Fibroblast of the conjunctiva (primary cell): Measurements from ENCODE around the gene FAM20C.

Experiments
- DNase-seq: peaks from one replicate; pipeline ENCODE4 v3.0.0-alpha.2; 2010; ENCODE audit warnings: low read depth

The FAM20C gene

GRCh38 chr7:159370-160270 is 32.8 kb upstream of the FAM20C start:
- DNase-seq = no peak

- no peak for DNase-seq
Observed at GRCh38 chr7:160958-161725, 31.2 kb upstream of the FAM20C start.

- DNase-seq = no peak
Observed at GRCh38 chr7:162632-163297, 29.6 kb upstream of the FAM20C start.

- DNase-seq = no peak
Observed at GRCh38 chr7:163298-163695, 29.1 kb upstream of the FAM20C start.

- no peak for DNase-seq
Observed at GRCh38 chr7:163971-164881, 28.1 kb upstream of the FAM20C start.

- no peak for DNase-seq
Observed at GRCh38 chr7:164882-165660, 27.3 kb upstream of the FAM20C start.

- no peak for DNase-seq
Observed at GRCh38 chr7:165661-166337, 26.6 kb upstream of the FAM20C start.

GRCh38 chr7:166338-167060 is 25.9 kb upstream of the FAM20C start:
- no peak for DNase-seq

- DNase-seq = no peak
Observed at GRCh38 chr7:167090-167855, 25.1 kb upstream of the FAM20C start.

GRCh38 chr7:167976-168791 is 24.2 kb upstream of the FAM20C start:
- no peak for DNase-seq

- no peak for DNase-seq
Observed at GRCh38 chr7:169276-170172, 22.8 kb upstream of the FAM20C start.

- DNase-seq = no peak
Observed at GRCh38 chr7:170551-171363, 21.6 kb upstream of the FAM20C start.

GRCh38 chr7:171364-171904 is 20.9 kb upstream of the FAM20C start:
- no peak for DNase-seq

- no peak for DNase-seq
Observed at GRCh38 chr7:171912-172515, 20.4 kb upstream of the FAM20C start.

- DNase-seq = no peak
Observed at GRCh38 chr7:173209-173918, 19.0 kb upstream of the FAM20C start.
